NCI-H2196 treated with DMSO at 0.1 percent for 48 hours (cell line): Measurements from ENCODE around the gene PCDHGA1.
"Not testable (repeated sequence)": the region's sequence is repeated elsewhere in the genome, so short reads cannot be mapped to it uniquely, and the experiment has no call there.

Experiments used
- DNase-seq: peaks from one replicate; lab custom pipeline; 2025; ENCODE audit not compliant: unreplicated experiment; lab: John Stamatoyannopoulos, UW

PCDHGA1 gene

DNA sequence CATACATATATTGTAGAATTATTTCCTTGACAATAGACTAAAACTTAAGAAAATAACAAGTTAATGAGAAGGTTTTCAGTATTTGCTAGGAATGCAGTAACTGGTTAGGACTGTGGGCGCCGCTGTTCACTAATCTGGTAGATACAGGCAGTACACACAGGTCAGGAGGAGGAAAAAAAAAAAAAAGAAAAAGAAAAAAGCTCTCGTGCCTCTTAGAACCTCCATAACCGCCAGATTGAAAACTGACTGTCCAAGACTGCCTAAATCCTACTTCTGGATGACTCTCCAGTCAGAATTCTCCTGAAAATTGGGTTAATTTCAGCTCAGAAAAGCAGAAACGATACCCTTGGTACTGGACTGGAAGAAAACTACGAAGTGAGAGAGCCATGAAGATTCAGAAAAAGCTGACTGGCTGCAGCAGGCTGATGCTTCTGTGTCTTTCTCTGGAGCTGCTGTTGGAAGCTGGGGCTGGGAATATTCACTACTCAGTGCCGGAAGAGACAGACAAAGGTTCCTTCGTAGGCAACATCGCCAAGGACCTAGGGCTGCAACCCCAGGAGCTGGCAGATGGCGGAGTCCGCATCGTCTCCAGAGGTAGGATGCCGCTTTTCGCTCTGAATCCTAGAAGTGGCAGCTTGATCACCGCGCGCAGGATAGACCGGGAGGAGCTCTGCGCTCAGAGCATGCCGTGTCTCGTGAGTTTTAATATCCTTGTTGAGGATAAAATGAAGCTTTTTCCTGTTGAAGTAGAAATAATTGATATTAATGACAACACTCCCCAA is at the start of gene PCDHGA1:
Gene PCDHGA1 (plus strand): TSS at position 216 of the 782 bp plus-strand sequence.
- no peak for DNase-seq

GRCh38 chr5:141298376-141298775 is 31.9 kb upstream of the PCDHGA1 start:
- DNase-seq: no peak

DNA sequence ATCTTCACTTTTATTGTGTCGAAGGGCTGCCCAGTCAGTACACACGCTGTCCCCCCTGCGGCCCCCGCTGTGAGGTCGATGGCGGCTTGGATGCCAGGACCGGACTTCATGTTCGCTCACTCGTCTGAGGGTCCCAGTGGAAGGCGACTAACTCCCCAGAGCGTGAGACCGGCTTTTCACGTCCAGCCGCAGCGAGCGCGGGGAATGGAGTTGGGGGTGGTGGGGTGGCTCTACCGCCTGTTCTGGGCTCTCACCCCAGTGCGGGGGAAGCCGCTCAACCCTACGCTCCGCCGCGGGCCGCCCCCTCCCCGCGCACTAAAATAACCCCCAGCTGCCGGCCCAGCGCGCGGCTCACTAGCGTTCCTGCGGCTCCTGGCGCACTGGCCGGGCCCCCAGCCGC is 26.6 kb upstream of the PCDHGA1 start, which contains the start of gene SLC25A2:
Gene SLC25A2 (minus strand): TSS at position 294 of the 400 bp plus-strand sequence. CDS start 184 bp downstream, at position 110.
- DNase-seq: no peak

- no peak for DNase-seq
Measured at GRCh38 chr5:141306630-141307029, 23.7 kb upstream of the PCDHGA1 start.

DNA sequence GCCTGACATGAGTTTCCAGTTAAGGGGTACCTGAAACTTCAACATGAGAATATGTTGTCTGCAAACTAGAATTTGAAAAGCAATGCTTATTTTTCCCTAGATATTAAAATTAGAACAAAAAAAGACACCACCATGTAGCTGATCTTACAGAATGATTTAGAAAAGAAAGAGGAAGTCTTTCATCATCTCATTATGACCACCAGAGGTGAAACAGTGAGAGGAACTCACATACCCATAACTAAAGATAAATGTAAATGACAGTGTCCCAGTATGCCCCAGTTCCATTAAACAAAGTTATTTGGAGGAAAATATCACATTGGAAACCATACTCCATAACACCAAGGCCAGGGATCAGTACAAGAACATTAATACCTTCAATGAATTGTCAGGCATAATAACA is 16.6 kb upstream of the PCDHGA1 start:
- DNase-seq: no peak

GRCh38 chr5:141316963-141317362 is 13.4 kb upstream of the PCDHGA1 start:
- not testable (repeated sequence) for DNase-seq

GRCh38 chr5:141319202-141319601 is 11.1 kb upstream of the PCDHGA1 start:
- DNase-seq: no peak

DNA sequence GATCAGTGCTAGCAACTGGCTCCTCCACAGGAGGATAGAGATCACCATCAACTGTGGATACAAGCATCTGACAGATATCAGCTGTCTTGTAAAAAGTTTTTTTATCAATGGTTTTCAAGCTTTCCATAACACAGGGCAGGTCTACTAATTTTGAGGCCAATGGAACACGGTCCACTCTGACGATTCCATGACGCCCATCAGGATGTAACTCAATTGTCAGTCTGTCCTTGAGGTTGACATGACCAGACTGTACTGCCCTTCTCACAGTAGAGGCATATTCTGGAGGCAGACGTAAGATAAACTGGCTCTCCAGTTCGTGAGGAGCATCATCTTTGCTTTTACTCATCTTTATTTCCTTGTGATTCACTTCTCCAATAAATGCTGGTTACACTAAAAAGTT is 10.6 kb upstream of the PCDHGA1 start:
- DNase-seq: no peak

- DNase-seq: peak; percentile 68
Measured at GRCh38 chr5:141320225-141321169, 9.8 kb upstream of the PCDHGA1 start, which contains the start of gene TAF7. Gene TAF7 (minus strand): TSS chr5:141320784. CDS start chr5:141320044, 740 bp downstream.

DNA sequence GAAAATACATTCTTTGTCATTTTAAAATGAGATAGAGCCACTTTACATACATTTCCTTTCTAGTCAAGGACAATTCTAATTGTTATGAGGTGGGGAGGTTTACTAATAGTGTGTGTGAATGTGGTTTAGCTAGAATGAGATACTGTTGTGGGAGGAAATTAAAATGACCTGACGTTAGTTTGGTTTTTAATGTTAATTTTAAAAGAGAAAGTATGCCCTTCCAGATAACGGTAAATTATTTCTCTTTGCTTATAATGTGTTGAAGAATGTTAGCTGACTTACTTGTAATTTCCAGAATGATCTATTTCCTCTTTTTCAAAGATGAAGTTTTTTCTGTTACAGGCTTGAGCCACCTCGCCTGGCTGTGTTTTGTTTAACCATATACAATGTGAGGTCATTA is 8.1 kb upstream of the PCDHGA1 start:
- no peak for DNase-seq

DNA sequence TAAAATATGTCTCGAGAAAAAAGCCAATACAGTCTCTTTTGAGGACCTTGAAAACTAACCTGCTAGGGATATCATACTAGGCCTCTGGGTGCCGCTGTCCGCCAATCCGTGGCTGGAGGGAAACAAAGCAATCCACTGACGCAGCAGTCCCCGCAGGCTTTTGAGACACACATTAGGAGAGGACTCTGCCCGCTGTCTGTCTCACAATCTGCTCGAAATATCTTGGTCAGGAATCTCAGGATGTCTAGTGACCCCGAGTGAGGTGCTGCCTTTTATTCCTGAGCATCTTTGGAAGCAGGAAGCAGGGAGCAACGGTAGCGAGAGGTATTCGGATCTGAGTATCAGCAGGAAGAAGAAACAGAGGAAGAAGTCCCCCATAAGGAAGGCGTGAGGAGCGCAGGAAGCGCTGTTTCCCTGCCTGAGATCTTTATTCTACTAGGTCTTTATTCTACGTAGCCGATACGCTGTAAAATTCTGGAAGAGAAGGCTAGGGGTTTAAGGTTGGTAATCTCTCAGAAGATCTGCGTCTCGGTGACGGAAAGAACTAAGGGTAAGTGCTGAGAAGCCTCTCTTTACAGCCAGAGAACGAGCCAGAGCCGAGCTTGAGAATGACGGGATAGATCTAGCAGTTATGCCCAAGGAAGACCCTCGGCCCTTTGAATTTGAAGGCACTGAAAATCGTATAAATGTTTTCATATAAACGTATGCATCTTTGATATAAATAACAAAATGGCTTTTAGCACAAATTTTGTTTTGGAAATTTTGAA is 4.0 kb upstream of the PCDHGA1 start:
- DNase-seq: no peak

GRCh38 chr5:141328231-141328630 is 2.1 kb upstream of the PCDHGA1 start:
- no peak for DNase-seq

GRCh38 chr5:141332571-141332970 is 2.3 kb downstream of the PCDHGA1 start:
- not testable (repeated sequence) for DNase-seq

- DNase-seq: no peak
Measured at GRCh38 chr5:141338538-141339306, 8.4 kb downstream of the PCDHGA1 start, which contains the start of gene PCDHGA2. Gene PCDHGA2 (plus strand): TSS chr5:141338760.

DNA sequence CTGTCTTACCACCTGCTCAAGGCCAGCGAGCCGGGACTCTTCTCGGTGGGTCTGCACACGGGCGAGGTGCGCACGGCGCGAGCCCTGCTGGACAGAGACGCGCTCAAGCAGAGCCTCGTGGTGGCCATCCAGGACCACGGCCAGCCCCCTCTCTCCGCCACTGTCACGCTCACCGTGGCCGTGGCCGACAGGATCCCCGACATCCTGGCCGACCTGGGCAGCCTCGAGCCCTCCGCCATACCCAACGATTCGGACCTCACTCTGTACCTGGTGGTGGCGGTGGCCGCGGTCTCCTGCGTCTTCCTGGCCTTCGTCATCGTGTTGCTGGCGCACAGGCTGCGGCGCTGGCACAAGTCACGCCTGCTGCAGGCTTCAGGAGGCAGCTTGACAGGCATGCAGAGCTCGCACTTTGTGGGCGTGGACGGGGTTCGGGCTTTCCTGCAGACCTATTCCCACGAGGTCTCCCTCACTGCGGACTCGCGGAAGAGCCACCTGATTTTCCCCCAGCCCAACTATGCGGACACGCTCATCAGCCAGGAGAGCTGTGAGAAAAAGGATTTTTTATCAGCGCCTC is 10.6 kb downstream of the PCDHGA1 start:
- DNase-seq: not testable (repeated sequence)

DNA sequence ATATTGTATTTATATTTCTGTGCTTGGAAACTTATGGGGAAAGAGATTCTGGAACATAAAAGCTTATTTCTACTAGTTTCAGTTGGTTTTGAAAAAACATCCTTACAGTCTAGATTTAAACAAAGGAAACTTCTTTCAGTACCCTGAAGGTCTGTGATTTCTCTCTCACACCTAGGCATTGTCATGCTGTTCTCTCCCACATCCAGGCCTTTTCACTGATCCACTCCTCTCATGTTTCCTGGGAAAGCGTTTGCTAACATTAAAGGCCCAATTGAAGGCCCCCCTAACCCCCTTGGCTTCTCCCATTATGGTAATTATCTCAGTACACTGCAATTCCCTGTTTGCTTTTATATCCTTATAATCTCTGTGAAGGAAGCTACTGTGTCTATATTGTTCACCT is 12.5 kb downstream of the PCDHGA1 start:
- no peak for DNase-seq

- DNase-seq: no peak
Measured at GRCh38 chr5:141343242-141343952, 13.1 kb downstream of the PCDHGA1 start, which contains the start of gene PCDHGA3. Gene PCDHGA3 (plus strand): TSS chr5:141343829. CDS start chr5:141344034, 205 bp downstream.

DNA sequence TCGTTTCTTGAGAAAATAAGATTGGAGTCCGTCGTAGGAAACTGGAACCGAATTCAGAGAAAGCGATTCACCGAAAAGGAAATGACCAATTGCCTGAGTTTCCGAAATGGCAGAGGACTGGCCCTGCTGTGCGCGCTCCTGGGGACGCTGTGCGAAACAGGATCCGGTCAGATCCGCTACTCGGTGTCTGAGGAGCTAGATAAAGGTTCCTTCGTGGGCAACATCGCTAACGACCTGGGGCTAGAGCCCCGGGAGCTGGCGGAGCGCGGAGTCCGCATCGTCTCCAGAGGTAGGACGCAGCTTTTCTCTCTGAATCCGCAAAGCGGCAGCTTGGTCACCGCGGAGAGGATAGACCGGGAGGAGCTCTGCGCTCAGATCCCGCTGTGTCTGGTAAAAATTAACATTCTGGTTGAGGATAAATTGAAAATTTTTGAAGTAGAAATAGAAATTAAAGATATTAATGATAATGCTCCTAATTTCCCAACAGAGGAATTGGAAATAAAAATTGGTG is 13.7 kb downstream of the PCDHGA1 start:
- no peak for DNase-seq

DNA sequence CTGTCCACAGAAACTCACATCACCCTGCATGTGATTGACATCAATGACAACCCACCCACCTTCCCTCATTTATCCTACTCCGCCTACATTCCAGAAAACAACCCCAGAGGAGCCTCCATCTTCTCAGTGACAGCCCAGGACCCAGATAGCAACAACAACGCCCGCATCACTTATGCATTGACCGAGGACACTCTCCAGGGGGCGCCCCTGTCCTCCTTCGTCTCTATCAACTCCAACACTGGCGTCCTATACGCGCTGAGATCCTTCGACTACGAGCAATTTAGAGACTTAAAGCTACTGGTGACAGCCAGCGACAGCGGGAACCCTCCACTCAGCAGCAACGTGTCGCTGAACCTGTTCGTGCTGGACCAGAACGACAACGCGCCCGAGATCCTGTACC is 15.0 kb downstream of the PCDHGA1 start:
- no peak for DNase-seq
